HEK293T (cell line): ENCODE measurements around the gene RANBP10.

Experiments used
- CTCF ChIA-PET: fragments of 350-600 bp; formaldehyde crosslinking; extraction: SDS; loops from one replicate; lab custom pipeline; 2021; ENCODE audit warnings: antibody characterized with exemption, inconsistent platforms; lab: Yijun Ruan, JAX
- POLR2A ChIA-PET: fragments of 350-600 bp; formaldehyde crosslinking; extraction: SDS; loops from one replicate; lab custom pipeline; 2020; ENCODE audit warnings: antibody characterized with exemption, inconsistent platforms; lab: Yijun Ruan, JAX
- DNase-seq: peaks from one replicate; pipeline ENCODE4 v3.0.0; 2012; ENCODE audit warnings: mixed read lengths; ENCODE audit errors: extremely low spot score
- ARNT ChIP-seq: fragments of 450-650 bp; IDR thresholded peaks from 2 replicates; pipeline ENCODE4 v1.6.1; 2017; ENCODE audit warnings: mild to moderate bottlenecking
- BHLHE40 ChIP-seq: fragments of 450-650 bp; IDR thresholded peaks from 2 replicates; pipeline ENCODE4 v1.6.1; 2016; ENCODE audit warnings: mild to moderate bottlenecking, moderate library complexity, borderline replicate concordance
- CTBP1 ChIP-seq: fragments of 450-650 bp; IDR thresholded peaks from 2 replicates; pipeline ENCODE4 v1.6.1; 2016; ENCODE audit warnings: borderline replicate concordance
- ELF4 ChIP-seq: fragments of 450-650 bp; IDR thresholded peaks from 2 replicates; pipeline ENCODE4 v1.6.1; 2017; ENCODE audit warnings: antibody characterized with exemption
- FOXA1 ChIP-seq: fragments of 450-650 bp; IDR thresholded peaks from 2 replicates; pipeline ENCODE4 v1.6.1; 2016; ENCODE audit warnings: mild to moderate bottlenecking
- FOXK2 ChIP-seq: fragments of 450-650 bp; IDR thresholded peaks from 2 replicates; pipeline ENCODE4 v1.6.1; 2016; ENCODE audit warnings: mild to moderate bottlenecking
- FOXM1 ChIP-seq: fragments of 450-650 bp; IDR thresholded peaks from 2 replicates; pipeline ENCODE4 v1.6.1; 2017; ENCODE audit warnings: mild to moderate bottlenecking, borderline replicate concordance
- HDGF ChIP-seq: fragments of 450-650 bp; IDR thresholded peaks from 2 replicates; pipeline ENCODE4 v1.6.1; 2017; ENCODE audit warnings: antibody characterized with exemption, borderline replicate concordance
- L3MBTL2 ChIP-seq: fragments of 450-650 bp; conservative IDR thresholded peaks from 2 replicates; pipeline ENCODE4 v1.6.1; 2016; ENCODE audit warnings: mild to moderate bottlenecking
- LEF1 ChIP-seq: fragments of 450-650 bp; IDR thresholded peaks from 2 replicates; pipeline ENCODE4 v1.6.1; 2017; ENCODE audit warnings: mild to moderate bottlenecking, borderline replicate concordance
- NFRKB ChIP-seq: fragments of 450-650 bp; IDR thresholded peaks from 2 replicates; pipeline ENCODE4 v1.6.1; 2016; ENCODE audit warnings: mild to moderate bottlenecking, moderate library complexity
- PKNOX1 ChIP-seq: fragments of 450-650 bp; IDR thresholded peaks from 2 replicates; pipeline ENCODE4 v1.6.1; 2016
- SP1 ChIP-seq: fragments of 450-650 bp; IDR thresholded peaks from 2 replicates; pipeline ENCODE4 v1.6.1; 2017
- SUZ12 ChIP-seq: fragments of 450-650 bp; IDR thresholded peaks from 2 replicates; pipeline ENCODE4 v1.6.1; 2016; ENCODE audit warnings: mild to moderate bottlenecking
- TARDBP ChIP-seq: fragments of 450-650 bp; IDR thresholded peaks from 2 replicates; pipeline ENCODE4 v1.6.1; 2016
- ZNF384 ChIP-seq: fragments of 450-650 bp; IDR thresholded peaks from 2 replicates; pipeline ENCODE4 v1.6.1; 2016

Gene RANBP10

GRCh38 chr16:67814567-67814966 lies 8.2 kb upstream of the RANBP10 start:
- ChIA-PET CTCF (interaction anchor here (0.5 to 2.5 kb wide), 5 partner anchors 26 to 159 kb away, joined by 3 to 14 read pairs (median 4); partner anchors contain the start of gene NUTF2), POLR2A (no interaction called here)
- TF ChIP-seq ARNT (no peak), BHLHE40 (no peak), ZNF384 (no peak), PKNOX1 (no peak), NFRKB (no peak), HDGF (no peak), TARDBP (no peak), L3MBTL2 (no peak), FOXM1 (no peak), SP1 (no peak), FOXA1 (no peak), LEF1 (no peak), CTBP1 (no peak), FOXK2 (no peak), ELF4 (no peak)
- DNase-seq: no peak

GRCh38 chr16:67811899-67812298 lies 5.5 kb upstream of the RANBP10 start:
- TF ChIP-seq TARDBP (no peak), CTBP1 (no peak), LEF1 (no peak), HDGF (no peak), L3MBTL2 (no peak), FOXM1 (no peak), FOXA1 (no peak), SUZ12 (no peak), BHLHE40 (no peak), ZNF384 (no peak), ELF4 (no peak), ARNT (no peak), NFRKB (no peak), FOXK2 (no peak), SP1 (no peak), PKNOX1 (no peak)
- no peak for DNase-seq
- ChIA-PET POLR2A (no interaction called here), CTCF (no interaction called here)

GRCh38 chr16:67807148-67807682 lies 855 bp upstream of the RANBP10 start:
- ChIA-PET CTCF (interaction anchor here (0.6 to 2.7 kb wide), 6 partner anchors 9 to 339 kb away, joined by 3 to 32 read pairs (median 4); partner anchors contain the start of gene CARMIL2), POLR2A (interaction anchor here (0.8 to 1.2 kb wide), 6 partner anchors 9 to 128 kb away, joined by 3 to 7 read pairs (median 4); partner anchors contain the start of gene GFOD2)
- DNase-seq: no peak
- TF ChIP-seq SP1 (no peak), TARDBP (no peak), FOXK2 (no peak), SUZ12 (no peak), FOXA1 (no peak), ZNF384 (no peak), L3MBTL2 (no peak), HDGF (no peak), NFRKB (no peak), ARNT (no peak), LEF1 (no peak), FOXM1 (no peak), PKNOX1 (no peak), CTBP1 (no peak), ELF4 (no peak)

- ChIA-PET CTCF (interaction anchor here (1.3 to 2.7 kb wide), 2 partner anchors 10 to 133 kb away, joined by 5 to 32 read pairs; no protein-coding TSS in a partner anchor), POLR2A (interaction anchor here (0.8 to 1.2 kb wide), 9 partner anchors 9 to 146 kb away, joined by 3 to 7 read pairs (median 3); partner anchors contain the start of genes ACD and GFOD2)
- no peak for DNase-seq
- no peak for TF ChIP-seq TARDBP
Observed at GRCh38 chr16:67805718-67806427, 487 bp downstream of the RANBP10 start.

- POLR2A ChIA-PET: no interaction called here
- CTCF ChIA-PET: interaction anchor here (1.0 kb wide), 1 partner anchor 11 kb away, joined by 3 read pairs; no protein-coding TSS in a partner anchor
- no peak for DNase-seq
- TF ChIP-seq PKNOX1 (no peak), HDGF (no peak), SP1 (no peak), ZNF384 (no peak), FOXM1 (no peak), BHLHE40 (no peak), NFRKB (no peak), LEF1 (no peak), L3MBTL2 (no peak), FOXA1 (no peak), SUZ12 (no peak), CTBP1 (no peak), ARNT (no peak), ELF4 (no peak), TARDBP (no peak), FOXK2 (no peak)
Observed at GRCh38 chr16:67804853-67805542, 1.4 kb downstream of the RANBP10 start.
